Embryonic facial prominence (tissue), 1 donor: Measurements from ENCODE around the gene CEP131.

Experiments used
- DNase-seq: peaks from one replicate; pipeline ENCODE4 v3.0.0-alpha.2; 2016; ENCODE audit errors: extremely low spot score

The CEP131 gene

DNA sequence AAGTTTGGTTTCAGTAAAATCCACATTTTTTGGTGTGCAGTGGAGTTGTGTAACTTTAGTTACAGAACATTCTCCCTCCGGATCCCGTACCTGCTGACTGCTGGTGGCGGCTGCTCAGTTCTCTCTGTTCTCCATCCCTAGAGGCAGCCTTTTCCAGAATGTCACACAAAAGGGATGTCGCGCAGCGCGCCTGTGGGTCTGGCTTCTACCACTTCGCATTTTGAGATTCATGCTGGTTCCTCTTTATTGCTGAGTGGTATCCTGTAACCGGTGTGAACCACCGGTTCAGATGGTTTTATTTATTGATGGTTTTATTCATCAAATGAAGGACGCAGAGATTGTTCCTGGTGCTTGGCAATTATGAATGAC, 981 bp upstream of the CEP131 start:
- no peak for DNase-seq

DNA sequence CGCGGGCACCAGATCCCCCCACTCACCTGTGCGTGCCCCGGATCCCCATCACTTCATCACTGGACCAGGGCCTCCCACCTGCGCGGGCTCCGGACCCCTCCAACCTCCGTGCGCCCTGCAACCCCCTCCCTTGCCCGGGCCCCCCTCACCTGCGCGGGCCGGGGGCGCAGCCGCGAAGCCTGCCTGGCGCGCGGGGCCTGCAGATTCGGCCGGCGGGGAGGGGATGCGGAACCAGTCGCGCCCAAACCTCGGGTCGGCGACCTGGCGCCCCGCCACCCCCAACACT, 202 bp downstream of the CEP131 start:
- DNase-seq, result no peak

GRCh38 chr17:81221842-81222619, 734 bp downstream of the CEP131 start:
- DNase-seq, result no peak

DNA sequence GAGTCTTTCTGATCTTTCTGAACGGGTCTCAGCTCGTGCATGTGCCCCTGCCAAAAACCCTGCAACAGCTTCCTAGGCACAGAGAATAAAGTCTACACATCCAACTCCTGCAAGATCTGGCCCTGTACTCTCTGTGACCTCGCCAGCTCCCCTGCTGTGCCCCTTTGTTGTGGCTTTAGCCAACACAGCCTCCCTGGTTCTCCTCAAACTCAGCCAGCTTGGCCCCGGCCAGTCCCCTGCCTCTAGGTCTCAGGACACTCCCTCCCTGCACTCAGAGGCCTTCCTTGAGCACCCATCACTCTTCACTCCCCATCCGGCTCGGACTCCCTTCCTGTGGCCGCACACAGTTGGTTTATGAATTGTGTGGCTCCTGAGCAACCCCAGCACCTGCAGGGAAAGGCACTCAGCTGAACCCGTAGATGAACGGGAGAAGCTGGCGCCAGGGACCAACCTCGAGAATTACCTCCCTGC, 1.4 kb downstream of the CEP131 start:
- DNase-seq, result no peak

DNA sequence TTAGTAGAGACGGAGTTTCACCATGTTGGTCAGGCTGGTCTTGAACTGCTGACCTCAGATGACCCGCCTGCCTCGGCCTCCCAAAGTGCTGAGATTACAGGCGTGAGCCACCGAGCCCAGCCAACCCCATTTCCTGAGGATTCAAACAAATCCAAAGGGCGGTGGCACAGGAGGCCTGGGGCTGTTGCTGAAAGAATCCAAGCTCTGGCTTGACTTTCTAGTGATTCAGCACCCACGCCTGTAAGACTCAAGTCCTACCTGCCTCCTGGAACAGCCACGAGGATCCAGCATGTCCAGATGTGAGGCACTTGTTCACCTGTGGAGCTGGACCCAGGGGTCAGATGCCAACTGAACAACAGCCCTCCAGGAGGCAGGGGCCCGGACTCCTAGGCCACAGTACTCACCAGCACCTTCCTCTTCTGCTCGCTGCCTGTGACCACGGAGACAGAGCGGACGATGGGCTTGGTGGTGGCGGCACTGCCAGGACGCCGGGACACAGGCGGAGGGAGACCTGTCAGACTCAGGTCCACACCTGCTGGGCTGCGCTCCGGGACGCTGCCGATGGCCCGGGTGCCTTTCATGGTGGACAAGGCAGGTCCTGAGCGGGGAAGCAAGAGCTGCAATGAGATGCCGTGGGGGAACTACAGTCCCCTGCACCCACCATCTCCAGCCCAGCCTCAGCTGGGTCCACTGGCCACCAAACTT, 3.1 kb downstream of the CEP131 start:
- DNase-seq, result no peak

DNA sequence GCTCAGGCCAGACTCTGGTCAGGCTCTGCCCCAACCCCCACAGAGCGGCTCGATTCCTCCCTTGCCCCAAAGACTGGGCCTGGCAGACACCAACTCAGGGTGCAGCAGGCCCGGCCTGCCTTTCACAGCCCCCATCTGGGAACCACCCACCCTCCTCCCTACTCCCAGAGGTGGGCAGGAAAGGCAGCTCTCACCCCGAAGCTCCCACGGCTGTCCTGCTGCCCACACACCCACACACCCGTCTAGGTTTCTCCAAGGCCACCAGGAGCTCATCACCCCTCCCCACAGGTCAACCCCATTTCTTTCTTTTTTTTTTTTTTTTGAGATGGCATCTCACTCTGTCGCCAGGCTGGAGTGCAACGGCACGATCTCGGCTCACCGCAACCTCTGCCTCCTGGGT, 3.8 kb downstream of the CEP131 start:
- no peak for DNase-seq

- DNase-seq, result no peak
Measured at GRCh38 chr17:81218459-81218858, 4.3 kb downstream of the CEP131 start.

GRCh38 chr17:81217491-81217890, 5.3 kb downstream of the CEP131 start:
- no peak for DNase-seq

DNA sequence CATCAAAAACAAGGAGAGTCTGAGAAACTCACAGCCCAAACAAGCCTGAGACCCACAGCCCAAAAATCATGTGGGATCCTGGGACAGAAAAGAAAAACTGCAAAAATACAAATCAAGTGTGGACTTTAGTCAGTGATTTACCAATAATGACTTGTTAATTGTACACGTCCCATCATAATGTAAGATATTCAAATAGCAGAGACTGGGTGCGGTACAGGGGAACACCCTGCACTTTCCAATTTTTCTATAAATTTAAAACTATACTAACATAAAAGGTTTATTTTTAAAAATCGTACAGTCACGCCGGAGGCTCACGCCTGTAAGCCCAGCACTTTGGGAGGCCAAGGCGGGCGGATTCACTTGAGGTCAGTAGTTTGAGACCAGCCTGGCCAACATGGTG, 8.8 kb downstream of the CEP131 start:
- DNase-seq, result no peak

- no peak for DNase-seq
Measured at GRCh38 chr17:81212365-81212764, 10.4 kb downstream of the CEP131 start.

DNA sequence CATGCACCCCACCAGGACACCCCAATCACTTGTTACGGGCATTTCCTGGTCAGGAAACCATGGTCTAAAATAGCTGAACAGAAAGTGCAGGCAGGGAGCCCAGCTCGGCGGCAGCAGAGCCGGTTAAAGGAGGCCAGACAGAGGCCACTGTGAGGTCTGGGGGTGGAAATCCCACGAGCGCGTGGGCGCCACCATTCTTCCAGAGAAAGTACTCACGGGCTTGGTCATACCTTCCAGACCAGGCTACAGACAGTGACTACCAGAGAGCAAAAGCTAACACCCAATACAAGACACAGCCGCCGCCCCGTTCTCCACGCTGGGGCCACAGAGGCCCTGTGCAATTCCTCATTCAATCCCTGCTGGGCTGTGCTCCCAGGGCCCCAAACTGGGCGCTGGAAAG, 11.9 kb downstream of the CEP131 start:
- DNase-seq, result no peak

GRCh38 chr17:81210466-81210865, 12.3 kb downstream of the CEP131 start:
- no peak for DNase-seq

GRCh38 chr17:81209141-81209540, 13.6 kb downstream of the CEP131 start:
- no peak for DNase-seq

- no peak for DNase-seq
Measured at GRCh38 chr17:81208651-81209050, 14.1 kb downstream of the CEP131 start.

DNA sequence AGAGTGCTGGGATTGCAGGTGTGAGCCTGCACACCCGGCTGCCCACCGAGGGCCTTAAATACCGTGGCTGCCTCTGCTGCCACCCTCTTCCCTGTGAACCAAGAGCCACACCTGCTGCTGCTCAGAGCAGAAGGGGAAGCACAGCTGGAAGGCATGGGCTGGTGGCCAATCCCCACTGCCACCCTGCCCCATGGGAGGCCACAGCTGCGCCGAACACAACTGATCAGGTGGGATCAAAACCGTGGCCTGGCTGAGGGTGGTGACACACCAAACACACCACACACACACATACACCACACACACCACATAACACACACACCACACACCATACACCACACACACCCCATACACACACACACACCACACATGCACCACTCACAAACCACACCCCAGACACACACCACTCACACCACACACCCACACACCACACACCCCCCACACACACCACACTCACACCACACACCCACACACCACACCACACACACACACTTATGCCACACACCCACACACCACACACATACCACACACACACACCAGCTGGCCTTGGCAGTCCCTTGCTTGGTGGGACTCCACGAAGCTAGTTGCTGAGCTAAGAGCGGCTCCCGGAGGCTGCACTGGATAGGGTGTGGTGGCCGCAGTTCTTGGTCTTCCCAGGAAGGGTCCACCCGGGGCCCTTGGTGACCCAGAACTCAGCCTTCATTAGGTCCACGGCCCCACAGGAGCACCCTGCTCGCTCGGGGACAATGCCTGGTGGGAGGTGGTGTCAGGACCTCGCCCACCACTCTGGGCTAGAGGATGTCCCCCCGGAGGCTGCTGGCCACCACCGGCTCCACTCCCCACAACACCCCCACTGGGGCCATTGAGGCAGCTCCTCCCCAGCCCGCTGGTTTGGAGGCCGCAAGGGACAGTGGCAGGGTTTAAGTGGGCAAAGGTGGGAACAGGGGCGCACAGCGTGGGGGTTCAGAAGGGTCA, 14.9 kb downstream of the CEP131 start:
- no peak for DNase-seq

GRCh38 chr17:81206657-81207056, 16.1 kb downstream of the CEP131 start:
- DNase-seq, result no peak

GRCh38 chr17:81206166-81206565, 16.6 kb downstream of the CEP131 start:
- DNase-seq, result no peak

DNA sequence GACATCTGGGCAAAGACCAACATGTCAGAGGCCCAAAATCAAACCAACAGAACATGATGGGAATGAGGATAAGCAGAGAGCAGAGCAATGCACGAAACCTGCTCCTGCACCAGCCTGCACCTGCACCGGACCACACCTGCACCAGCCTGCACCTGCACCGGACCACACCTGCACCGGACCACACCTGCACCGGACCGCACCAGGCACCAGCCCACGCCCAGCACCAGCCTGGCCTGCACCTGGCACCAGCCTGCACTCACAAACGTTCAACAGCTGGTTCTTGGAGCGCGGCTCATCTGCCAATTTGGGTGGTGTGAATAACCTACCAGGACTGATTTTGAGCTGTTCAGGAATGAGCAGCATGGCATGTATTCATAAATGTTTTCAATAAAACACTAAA, 18.2 kb downstream of the CEP131 start:
- no peak for DNase-seq

- no peak for DNase-seq
Measured at GRCh38 chr17:81203136-81203535, 19.6 kb downstream of the CEP131 start.

- no peak for DNase-seq
Measured at GRCh38 chr17:81202318-81202717, 20.4 kb downstream of the CEP131 start.

GRCh38 chr17:81200695-81201580, 21.8 kb downstream of the CEP131 start:
- DNase-seq, result no peak
